ENCODE data around the gene CCDC13. TPM values are rescaled to one million over a fixed set of nuclear protein-coding genes. Genes with fewer than 3 reads are reported as not detected.

The CCDC13 gene
- total and polyA plus RNA-seq, 9 donors: 0.16 to 0.55 (median 0.36) TPM; not detected in 1

DNA sequence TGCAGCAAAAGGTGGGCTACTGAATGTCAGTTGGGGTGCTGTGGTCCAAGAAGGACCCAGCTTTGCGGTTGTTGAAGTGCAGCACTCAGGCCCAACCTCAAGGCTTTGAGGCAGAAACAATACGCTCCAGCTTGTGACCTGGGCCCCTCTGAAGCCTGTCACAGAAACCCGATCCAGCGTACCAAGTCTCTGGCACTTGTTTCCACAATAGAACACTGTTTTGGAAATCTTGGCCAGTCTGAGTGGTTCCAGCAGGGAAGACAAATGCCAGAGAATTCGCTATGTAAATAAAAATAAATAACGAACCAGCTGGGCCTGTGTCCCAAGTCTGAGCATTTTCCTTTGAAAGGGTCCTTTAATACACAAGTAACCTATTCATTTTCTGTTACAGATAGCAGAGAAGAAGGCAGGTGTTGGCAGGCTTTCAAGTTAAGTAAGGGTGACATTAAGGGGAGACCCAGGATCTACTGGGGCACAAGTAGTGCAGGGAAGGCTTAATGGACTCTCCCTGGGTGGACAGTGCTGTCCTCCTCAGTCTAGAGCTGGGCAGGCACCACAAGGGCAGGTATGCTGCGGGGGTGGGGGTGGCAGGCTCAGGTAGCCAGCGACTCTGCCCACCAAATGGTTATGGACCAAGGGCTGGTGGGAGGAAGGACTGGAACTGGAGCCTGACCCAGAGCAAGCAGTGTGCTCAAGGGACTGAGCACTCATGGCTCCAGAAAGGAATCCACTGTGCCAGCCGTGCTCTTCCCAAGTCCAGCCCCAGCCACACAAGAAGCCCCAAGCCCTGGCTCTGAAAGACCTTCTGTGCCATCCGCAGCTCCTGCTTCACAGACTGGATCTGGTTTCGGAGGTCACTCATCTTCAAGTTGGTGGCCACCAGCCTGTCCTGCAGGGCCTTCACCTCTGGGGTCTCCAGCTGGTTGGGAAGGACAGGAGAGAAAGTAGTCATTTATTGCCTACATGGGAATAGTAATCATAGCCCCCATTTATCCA, 26.3 kb downstream of the CCDC13 start:
- DNase-seq: peak; percentile 64
- Histone ChIP-seq H3K4me1 (ENCODE audit: control insufficient read depth, insufficient read depth, low read length) (peaks cover 32% of the 10 kb centered on the region), H3K27ac (ENCODE audit: low read length) (peak overlapping the region; percentile 80), H3K36me3 (ENCODE audit: control insufficient read depth, insufficient read depth, low read length) (no peaks in the 10 kb centered on the region), H3K9me3 (replicated peaks; ENCODE audit: control insufficient read depth, low read depth, low read length) (no peaks in the 10 kb centered on the region), H3K4me3 (ENCODE audit: low read length) (no peak overlapping the region), H3K27me3 (ENCODE audit: control insufficient read depth, insufficient read depth, low read length) (no peaks in the 10 kb centered on the region)
- WGBS (ENCODE audit: insufficient coverage): 70% methylated on average over 8 of the region's 11 CpGs

- no peaks in the 10 kb centered on the region for H3K36me3 ChIP-seq (ENCODE audit: control insufficient read depth, insufficient read depth, low read length)
- DNase-seq: no peak
- WGBS (ENCODE audit: insufficient coverage): 67% methylated on average over 7 of the region's 8 CpGs
- no peaks in the 10 kb centered on the region for H3K9me3 ChIP-seq (replicated peaks; ENCODE audit: control insufficient read depth, low read depth, low read length)
- peaks cover 30% of the 10 kb centered on the region for H3K4me1 ChIP-seq (ENCODE audit: control insufficient read depth, insufficient read depth, low read length)
- no peaks in the 10 kb centered on the region for H3K27me3 ChIP-seq (ENCODE audit: control insufficient read depth, insufficient read depth, low read length)
- peak overlapping the region; percentile 80 for H3K27ac ChIP-seq (ENCODE audit: low read length)
- no peak overlapping the region for H3K4me3 ChIP-seq (ENCODE audit: low read length)
These were observed 27.1 kb downstream of the CCDC13 start for GRCh38 chr3:42745776-42746454.

GRCh38 chr3:42745291-42745745, 27.7 kb downstream of the CCDC13 start:
- Histone ChIP-seq H3K27me3 (ENCODE audit: control insufficient read depth, insufficient read depth, low read length) (no peaks in the 10 kb centered on the region), H3K36me3 (ENCODE audit: control insufficient read depth, insufficient read depth, low read length) (no peaks in the 10 kb centered on the region), H3K9me3 (replicated peaks; ENCODE audit: control insufficient read depth, low read depth, low read length) (no peaks in the 10 kb centered on the region), H3K4me3 (ENCODE audit: low read length) (no peak overlapping the region), H3K4me1 (ENCODE audit: control insufficient read depth, insufficient read depth, low read length) (peaks cover 36% of the 10 kb centered on the region), H3K27ac (ENCODE audit: low read length) (no peak overlapping the region)
- no CpG with 5 or more reads among the region's 3 CpGs for WGBS (ENCODE audit: insufficient coverage)
- DNase-seq: no peak

- Histone ChIP-seq H3K27me3 (ENCODE audit: control insufficient read depth, insufficient read depth, low read length) (no peaks in the 10 kb centered on the region), H3K27ac (ENCODE audit: low read length) (no peak overlapping the region), H3K9me3 (replicated peaks; ENCODE audit: control insufficient read depth, low read depth, low read length) (no peaks in the 10 kb centered on the region), H3K4me1 (ENCODE audit: control insufficient read depth, insufficient read depth, low read length) (peaks cover 41% of the 10 kb centered on the region), H3K36me3 (ENCODE audit: control insufficient read depth, insufficient read depth, low read length) (no peaks in the 10 kb centered on the region), H3K4me3 (ENCODE audit: low read length) (no peak overlapping the region)
- no peak for DNase-seq
- WGBS (ENCODE audit: insufficient coverage): 92% methylated on average over 2 of the region's 7 CpGs
These were observed 29.7 kb downstream of the CCDC13 start for GRCh38 chr3:42743204-42743995.

DNA sequence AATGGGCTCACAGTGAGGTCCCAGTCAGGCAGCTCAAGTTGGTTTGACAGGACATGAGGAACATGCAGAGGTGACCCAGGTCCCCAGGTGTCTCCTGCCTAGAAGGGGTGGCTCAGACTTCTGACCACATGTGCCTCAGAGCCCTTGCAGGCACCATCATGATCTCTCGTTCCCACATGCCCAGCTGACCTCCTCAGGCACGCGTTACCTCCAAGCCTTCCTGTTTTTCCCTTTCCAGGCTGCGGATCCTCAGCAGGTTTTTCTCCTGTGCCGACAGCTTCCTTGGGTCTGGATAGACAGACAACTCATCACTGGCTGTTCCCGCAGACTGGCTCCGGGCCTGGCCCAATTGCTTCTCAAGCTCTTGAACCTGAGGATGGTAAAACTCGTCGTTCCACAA, 30.4 kb downstream of the CCDC13 start:
- WGBS (ENCODE audit: insufficient coverage): 87% methylated on average over 9 of the region's 9 CpGs
- Histone ChIP-seq H3K4me1 (ENCODE audit: control insufficient read depth, insufficient read depth, low read length) (peaks cover 40% of the 10 kb centered on the region), H3K27me3 (ENCODE audit: control insufficient read depth, insufficient read depth, low read length) (no peaks in the 10 kb centered on the region), H3K4me3 (ENCODE audit: low read length) (no peak overlapping the region), H3K36me3 (ENCODE audit: control insufficient read depth, insufficient read depth, low read length) (no peaks in the 10 kb centered on the region), H3K9me3 (replicated peaks; ENCODE audit: control insufficient read depth, low read depth, low read length) (no peaks in the 10 kb centered on the region), H3K27ac (ENCODE audit: low read length) (no peak overlapping the region)
- DNase-seq: no peak

GRCh38 chr3:42742259-42742658, 30.8 kb downstream of the CCDC13 start:
- 73% methylated on average over 3 of the region's 4 CpGs for WGBS (ENCODE audit: insufficient coverage)
- no peak for DNase-seq
- Histone ChIP-seq H3K9me3 (replicated peaks; ENCODE audit: control insufficient read depth, low read depth, low read length) (no peaks in the 10 kb centered on the region), H3K4me3 (ENCODE audit: low read length) (no peak overlapping the region), H3K27me3 (ENCODE audit: control insufficient read depth, insufficient read depth, low read length) (no peaks in the 10 kb centered on the region), H3K36me3 (ENCODE audit: control insufficient read depth, insufficient read depth, low read length) (no peaks in the 10 kb centered on the region), H3K27ac (ENCODE audit: low read length) (no peak overlapping the region), H3K4me1 (ENCODE audit: control insufficient read depth, insufficient read depth, low read length) (peaks cover 37% of the 10 kb centered on the region)

DNA sequence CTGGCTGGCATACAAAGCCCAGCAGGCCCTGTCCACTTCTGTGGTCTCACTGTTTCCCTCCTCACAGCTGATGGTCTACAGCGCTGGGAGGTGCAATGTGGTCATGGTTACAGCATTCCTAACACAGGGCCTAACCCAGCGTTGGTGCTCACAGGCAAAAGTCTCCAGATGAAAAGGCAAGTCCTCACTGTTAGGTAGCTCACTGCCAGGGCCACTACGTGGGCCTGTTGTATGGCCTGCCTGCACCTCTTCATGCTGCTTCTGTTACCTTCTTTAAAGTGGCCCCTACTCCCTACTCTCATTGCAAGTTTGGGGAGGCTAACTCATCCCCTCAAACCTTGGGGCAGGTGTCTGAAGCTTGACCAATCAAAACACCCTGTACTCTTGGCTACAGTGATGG, 31.3 kb downstream of the CCDC13 start:
- H3K27me3 ChIP-seq (ENCODE audit: control insufficient read depth, insufficient read depth, low read length): no peaks in the 10 kb centered on the region
- no peaks in the 10 kb centered on the region for H3K36me3 ChIP-seq (ENCODE audit: control insufficient read depth, insufficient read depth, low read length)
- H3K4me1 ChIP-seq (ENCODE audit: control insufficient read depth, insufficient read depth, low read length): peaks cover 33% of the 10 kb centered on the region
- no peak for DNase-seq
- H3K9me3 ChIP-seq (replicated peaks; ENCODE audit: control insufficient read depth, low read depth, low read length): no peaks in the 10 kb centered on the region
- no peak overlapping the region for H3K4me3 ChIP-seq (ENCODE audit: low read length)
- H3K27ac ChIP-seq (ENCODE audit: low read length): no peak overlapping the region
- WGBS (ENCODE audit: insufficient coverage): 71% methylated on average over 3 of the region's 3 CpGs

- DNase-seq: peak; percentile 75
- H3K36me3 ChIP-seq (ENCODE audit: control insufficient read depth, insufficient read depth, low read length): no peaks in the 10 kb centered on the region
- H3K27me3 ChIP-seq (ENCODE audit: control insufficient read depth, insufficient read depth, low read length): no peaks in the 10 kb centered on the region
- H3K4me1 ChIP-seq (ENCODE audit: control insufficient read depth, insufficient read depth, low read length): peaks cover 20% of the 10 kb centered on the region
- no peaks in the 10 kb centered on the region for H3K9me3 ChIP-seq (replicated peaks; ENCODE audit: control insufficient read depth, low read depth, low read length)
- H3K4me3 ChIP-seq (ENCODE audit: low read length): no peak overlapping the region
- peak overlapping the region; percentile 77 for H3K27ac ChIP-seq (ENCODE audit: low read length)
- whole genome bisulfite sequencing (ENCODE audit: insufficient coverage): 93% methylated on average over 5 of the region's 12 CpGs
These were observed 33.5 kb downstream of the CCDC13 start for GRCh38 chr3:42739401-42740158.

GRCh38 chr3:42736531-42736930, 36.5 kb downstream of the CCDC13 start:
- Histone ChIP-seq H3K36me3 (ENCODE audit: control insufficient read depth, insufficient read depth, low read length) (no peaks in the 10 kb centered on the region), H3K27ac (ENCODE audit: low read length) (no peak overlapping the region), H3K4me3 (ENCODE audit: low read length) (no peak overlapping the region), H3K9me3 (replicated peaks; ENCODE audit: control insufficient read depth, low read depth, low read length) (no peaks in the 10 kb centered on the region), H3K4me1 (ENCODE audit: control insufficient read depth, insufficient read depth, low read length) (peaks cover 18% of the 10 kb centered on the region), H3K27me3 (ENCODE audit: control insufficient read depth, insufficient read depth, low read length) (no peaks in the 10 kb centered on the region)
- WGBS (ENCODE audit: insufficient coverage): 100% methylated on average over 1 of the region's 6 CpGs
- no peak for DNase-seq
